ENCODE data around the gene MANSC4. TPM values are rescaled to one million over a fixed set of nuclear protein-coding genes. Genes with fewer than 3 reads are reported as not detected.
A peak's percentile ranks its signal among the peaks of the same experiment; 100 is the strongest.

The MANSC4 gene
- total and polyA plus RNA-seq, 2 donors (not counting 1 experiment from before 2014, with no cell fraction given), result 0.25 TPM; not detected in 1

- no peaks in the 10 kb centered on the region for H3K9me3 Mint-ChIP-seq (ENCODE audit: insufficient read depth)
- H3K4me3 Mint-ChIP-seq, result no peak overlapping the region
- intact Hi-C loops (cut with micrococcal nuclease), result no loop called here
- 88% methylated on average over 1 of the region's 1 CpG for WGBS (ENCODE audit: insufficient coverage)
- H3K27me3 Mint-ChIP-seq, result peaks cover 5% of the 10 kb centered on the region
- DNase-seq (no peak), ATAC-seq (ENCODE audit: low read depth) (no peak)
- no peaks in the 10 kb centered on the region for H3K27me3 ChIP-seq (replicated peaks in 1 of 4; ENCODE audit: control extremely low read depth in 1 of 4, control insufficient read depth in 3 of 4, insufficient read depth in 4 of 4, low read length in 3 of 4)
- no peaks in the 10 kb centered on the region for H4K20me1 ChIP-seq (ENCODE audit: control insufficient read depth, insufficient read depth, low read length, poor library complexity, severe bottlenecking)
- CTCF ChIA-PET, result no interaction called here
- H3K9me3 ChIP-seq (ENCODE audit: control extremely low read depth in 1 of 3, control insufficient read depth in 2 of 3, insufficient read depth in 1 of 3, low read length in 2 of 3), result no peaks in the 10 kb centered on the region
- POLR2A ChIA-PET, result no interaction called here
- H3K27ac ChIP-seq (ENCODE audit: low read length in 2 of 2), result no peak overlapping the region
- no peak for TF ChIP-seq EZH2 (IDR thresholded peaks at IDR 0.05; ENCODE audit: borderline replicate concordance, insufficient read depth, low read depth, low read length, poor library complexity, severe bottlenecking)
- TF ChIP-seq, protein P1, sequence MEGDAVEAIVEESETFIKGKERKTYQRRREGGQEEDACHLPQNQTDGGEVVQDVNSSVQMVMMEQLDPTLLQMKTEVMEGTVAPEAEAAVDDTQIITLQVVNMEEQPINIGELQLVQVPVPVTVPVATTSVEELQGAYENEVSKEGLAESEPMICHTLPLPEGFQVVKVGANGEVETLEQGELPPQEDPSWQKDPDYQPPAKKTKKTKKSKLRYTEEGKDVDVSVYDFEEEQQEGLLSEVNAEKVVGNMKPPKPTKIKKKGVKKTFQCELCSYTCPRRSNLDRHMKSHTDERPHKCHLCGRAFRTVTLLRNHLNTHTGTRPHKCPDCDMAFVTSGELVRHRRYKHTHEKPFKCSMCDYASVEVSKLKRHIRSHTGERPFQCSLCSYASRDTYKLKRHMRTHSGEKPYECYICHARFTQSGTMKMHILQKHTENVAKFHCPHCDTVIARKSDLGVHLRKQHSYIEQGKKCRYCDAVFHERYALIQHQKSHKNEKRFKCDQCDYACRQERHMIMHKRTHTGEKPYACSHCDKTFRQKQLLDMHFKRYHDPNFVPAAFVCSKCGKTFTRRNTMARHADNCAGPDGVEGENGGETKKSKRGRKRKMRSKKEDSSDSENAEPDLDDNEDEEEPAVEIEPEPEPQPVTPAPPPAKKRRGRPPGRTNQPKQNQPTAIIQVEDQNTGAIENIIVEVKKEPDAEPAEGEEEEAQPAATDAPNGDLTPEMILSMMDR (IDR thresholded peaks at IDR 0.05), result no peak
- H3K36me3 ChIP-seq (replicated peaks in 1 of 2; ENCODE audit: control extremely low read depth in 1 of 2, control insufficient read depth in 1 of 2, extremely low read depth in 1 of 2, insufficient read depth in 2 of 2, low read length in 1 of 2), result no peaks in the 10 kb centered on the region
- H3K4me2 ChIP-seq (replicated peaks; ENCODE audit: low read depth, low read length, poor library complexity, severe bottlenecking), result no peak overlapping the region
- H3K4me1 ChIP-seq (ENCODE audit: control insufficient read depth in 2 of 2, insufficient read depth in 2 of 2, low read length in 2 of 2), result peaks cover 3 to 20% of the 10 kb centered on the region in 2 donors
- peaks cover 34% of the 10 kb centered on the region for H3K4me1 Mint-ChIP-seq
- H3K9ac ChIP-seq (ENCODE audit: low read length), result no peak overlapping the region
- no peak overlapping the region for H3K27ac Mint-ChIP-seq
- no peak overlapping the region for H2AFZ ChIP-seq (ENCODE audit: insufficient read depth, low read depth, low read length, poor library complexity, severe bottlenecking)
- no peaks in the 10 kb centered on the region for H3K79me2 ChIP-seq (ENCODE audit: control insufficient read depth, insufficient read depth, low read length)
- H3K4me3 ChIP-seq (ENCODE audit: control extremely low read depth in 1 of 5, extremely low read depth in 1 of 5, insufficient read depth in 1 of 5, low read depth in 2 of 5, low read length in 4 of 5), result no peak overlapping the region
Measured at GRCh38 chr12:27826076-27826475, 46.0 kb upstream of the MANSC4 start.

DNA sequence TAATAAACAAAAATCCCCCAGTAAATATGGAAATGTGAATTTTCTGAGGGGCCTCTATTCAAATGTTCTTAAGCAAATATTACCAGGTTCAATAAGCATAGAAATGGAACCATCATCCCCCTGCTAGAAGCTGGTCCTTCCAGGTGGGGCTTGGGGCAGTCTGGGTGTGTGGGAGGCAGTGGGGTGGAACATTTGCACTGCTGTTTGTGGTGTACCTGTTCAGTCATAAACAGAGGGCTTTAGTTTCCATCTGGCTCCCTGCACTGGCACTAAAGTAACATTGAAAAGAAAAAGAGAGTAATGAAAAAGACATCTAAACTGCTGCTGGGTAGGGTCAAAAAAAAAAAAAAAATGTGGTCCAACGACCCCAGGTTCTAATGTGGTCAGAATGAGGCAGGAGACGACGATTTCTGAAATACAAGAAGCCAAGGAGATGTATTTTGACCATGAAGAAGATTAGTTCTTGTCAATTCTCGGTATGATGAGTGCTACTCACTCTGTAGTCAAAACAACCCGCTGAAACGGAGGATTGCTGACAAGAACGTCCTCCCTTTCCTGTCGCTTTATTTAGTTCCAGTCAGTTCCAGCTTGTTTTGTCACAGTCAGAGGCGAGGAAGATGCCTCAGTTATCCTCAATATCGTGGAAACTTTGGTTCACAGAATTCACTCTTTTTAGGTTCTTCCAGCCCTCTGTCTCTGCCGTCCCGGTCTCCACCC, 44.2 kb upstream of the MANSC4 start:
- Mint-ChIP-seq H3K4me3 (peak overlapping the region; percentile 60), H3K4me1 (peaks cover 35% of the 10 kb centered on the region), H3K9me3 (ENCODE audit: insufficient read depth) (no peaks in the 10 kb centered on the region), H3K27me3 (peaks cover 9% of the 10 kb centered on the region), H3K27ac (peak overlapping the region; percentile 62)
- H3K9me3 ChIP-seq (ENCODE audit: control extremely low read depth in 1 of 3, control insufficient read depth in 2 of 3, insufficient read depth in 1 of 3, low read length in 2 of 3), result no peaks in the 10 kb centered on the region
- H3K27ac ChIP-seq (ENCODE audit: low read length in 2 of 2), result peak overlapping the region; percentile 27 to 52
- ATAC-seq (ENCODE audit: low read depth) (peak; percentile 65), DNase-seq (peak; percentile 60)
- peak overlapping the region in 2 of 5 experiments; percentile 11 to 31 for H3K4me3 ChIP-seq (ENCODE audit: control extremely low read depth in 1 of 5, extremely low read depth in 1 of 5, insufficient read depth in 1 of 5, low read depth in 2 of 5, low read length in 4 of 5)
- no peaks in the 10 kb centered on the region for H4K20me1 ChIP-seq (ENCODE audit: control insufficient read depth, insufficient read depth, low read length, poor library complexity, severe bottlenecking)
- 72% methylated on average over 12 of the region's 12 CpGs for WGBS (ENCODE audit: insufficient coverage)
- ChIA-PET POLR2A (no interaction called here), CTCF (no interaction called here)
- H3K27me3 ChIP-seq (replicated peaks in 1 of 4; ENCODE audit: control extremely low read depth in 1 of 4, control insufficient read depth in 3 of 4, insufficient read depth in 4 of 4, low read length in 3 of 4), result no peaks in the 10 kb centered on the region
- H3K79me2 ChIP-seq (ENCODE audit: control insufficient read depth, insufficient read depth, low read length), result no peaks in the 10 kb centered on the region
- H3K9ac ChIP-seq (ENCODE audit: low read length), result no peak overlapping the region
- TF ChIP-seq, protein P1 (IDR thresholded peaks at IDR 0.05), result no peak
- TF ChIP-seq EZH2 (IDR thresholded peaks at IDR 0.05; ENCODE audit: borderline replicate concordance, insufficient read depth, low read depth, low read length, poor library complexity, severe bottlenecking), result no peak
- no peaks in the 10 kb centered on the region for H3K36me3 ChIP-seq (replicated peaks in 1 of 2; ENCODE audit: control extremely low read depth in 1 of 2, control insufficient read depth in 1 of 2, extremely low read depth in 1 of 2, insufficient read depth in 2 of 2, low read length in 1 of 2)
- H3K4me1 ChIP-seq (ENCODE audit: control insufficient read depth in 2 of 2, insufficient read depth in 2 of 2, low read length in 2 of 2), result peaks cover 3 to 20% of the 10 kb centered on the region in 2 donors
- peak overlapping the region; percentile 45 for H3K4me2 ChIP-seq (replicated peaks; ENCODE audit: low read depth, low read length, poor library complexity, severe bottlenecking)
- peak overlapping the region; percentile 50 for H2AFZ ChIP-seq (ENCODE audit: insufficient read depth, low read depth, low read length, poor library complexity, severe bottlenecking)
- intact Hi-C loops (cut with micrococcal nuclease), result no loop called here
